Measurements from ENCODE around the gene CRIP2.
A peak's percentile ranks its signal among the peaks of the same experiment; 100 is the strongest.

The CRIP2 gene

GRCh38 chr14:105500726-105501101, 26.1 kb downstream of the CRIP2 start:
- DNase-seq: peak; percentile 48

DNA sequence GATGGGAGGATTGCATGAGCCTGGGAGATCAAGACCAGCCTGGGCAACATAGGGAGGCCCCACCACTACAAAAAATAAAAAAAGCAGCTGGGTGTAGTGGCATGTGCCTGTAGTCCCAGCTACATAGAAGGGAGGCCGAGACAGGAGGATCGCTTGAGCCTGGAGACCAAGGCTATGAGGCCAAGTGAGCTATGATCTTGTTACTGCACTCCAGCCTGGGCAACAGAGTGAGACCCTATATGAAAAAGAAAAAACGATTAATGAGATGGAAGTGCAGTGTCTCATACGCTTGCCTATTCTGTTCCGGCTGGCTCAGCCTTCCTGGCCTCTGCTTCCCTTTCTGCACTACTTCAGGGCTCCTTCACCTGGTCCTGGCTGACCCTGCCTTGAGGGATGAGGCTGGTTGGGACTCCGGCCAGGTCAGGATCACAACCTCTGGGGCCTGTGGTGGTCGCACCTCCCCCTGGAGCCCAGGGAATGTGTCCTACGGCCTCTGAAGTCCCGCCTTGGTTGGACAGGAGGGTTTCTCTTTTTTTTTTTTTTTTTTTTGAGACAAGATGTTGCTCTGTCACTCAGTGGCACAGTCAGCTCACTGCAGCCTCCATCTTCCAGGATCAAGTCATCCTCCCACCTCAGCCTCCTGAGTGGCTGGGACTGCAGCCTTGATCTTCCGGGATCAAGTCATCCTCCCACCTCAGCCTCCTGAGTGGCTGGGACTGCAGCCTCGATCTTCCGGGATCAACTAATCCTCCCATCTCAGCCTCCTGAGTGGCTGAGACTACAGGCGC, 27.1 kb downstream of the CRIP2 start:
- no peak for DNase-seq

GRCh38 chr14:105502446-105503295, 28.1 kb downstream of the CRIP2 start:
- DNase-seq: no peak

DNA sequence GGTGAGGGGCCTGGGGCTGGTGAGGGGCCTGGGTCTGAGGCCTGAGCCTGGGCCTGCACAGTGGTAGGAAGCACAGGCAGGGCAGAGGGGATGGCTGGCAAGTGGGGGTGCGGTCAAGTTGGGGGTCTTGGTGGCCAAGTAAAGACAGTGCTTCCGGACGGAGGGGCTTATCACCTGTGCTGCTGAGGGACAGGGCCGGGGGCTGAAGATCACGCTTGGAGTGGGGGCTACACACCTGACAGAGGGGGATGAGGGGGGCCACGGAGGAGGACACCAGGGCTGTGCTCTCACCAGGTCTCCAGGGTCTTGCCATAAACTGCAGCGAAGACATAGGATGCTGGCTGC, 28.6 kb downstream of the CRIP2 start:
- no peak for DNase-seq

GRCh38 chr14:105503935-105504692, 29.5 kb downstream of the CRIP2 start:
- no peak for DNase-seq

- peak; percentile 47 for DNase-seq
Observed at GRCh38 chr14:105505101-105505500, 30.5 kb downstream of the CRIP2 start.

DNA sequence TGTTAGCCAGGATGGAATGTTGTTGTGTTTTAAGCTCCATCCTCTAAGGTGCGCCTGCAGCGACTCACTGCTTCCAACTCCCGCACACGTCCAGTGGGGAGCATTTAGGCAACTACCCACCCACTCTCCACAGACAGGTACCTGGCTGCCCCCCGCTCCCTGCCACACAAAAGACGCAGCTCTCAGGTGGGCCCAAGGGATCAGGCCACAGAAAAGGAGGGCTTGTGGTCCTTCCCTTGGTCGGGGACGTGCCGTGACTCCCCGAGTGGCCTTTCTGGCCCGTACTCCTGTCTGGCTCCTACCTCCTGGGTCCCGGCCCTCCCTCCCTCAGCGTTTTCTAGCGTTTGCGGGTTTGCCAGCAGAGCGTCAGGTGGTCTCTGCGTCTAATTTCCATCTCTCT, 32.6 kb downstream of the CRIP2 start:
- DNase-seq: no peak

DNA sequence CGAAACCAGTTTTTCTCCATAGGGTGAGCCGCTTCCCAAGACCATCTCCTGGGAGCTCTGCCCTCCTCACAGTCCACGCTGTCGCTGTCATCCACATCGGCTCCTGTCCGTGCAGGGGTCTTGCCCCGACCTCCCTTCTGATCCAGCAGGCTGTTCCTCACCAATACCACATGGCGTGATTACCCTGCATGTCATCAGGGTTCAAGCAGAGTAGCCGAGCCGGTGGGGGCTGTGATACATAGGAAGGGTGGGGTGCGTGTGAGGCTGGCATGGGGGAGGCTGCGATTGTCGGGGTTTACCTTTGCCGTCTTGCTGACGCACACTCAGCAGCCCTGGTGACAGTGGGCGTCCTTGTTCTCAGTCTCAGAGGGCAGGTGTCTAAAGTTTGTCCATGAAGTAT, 33.4 kb downstream of the CRIP2 start:
- no peak for DNase-seq

DNA sequence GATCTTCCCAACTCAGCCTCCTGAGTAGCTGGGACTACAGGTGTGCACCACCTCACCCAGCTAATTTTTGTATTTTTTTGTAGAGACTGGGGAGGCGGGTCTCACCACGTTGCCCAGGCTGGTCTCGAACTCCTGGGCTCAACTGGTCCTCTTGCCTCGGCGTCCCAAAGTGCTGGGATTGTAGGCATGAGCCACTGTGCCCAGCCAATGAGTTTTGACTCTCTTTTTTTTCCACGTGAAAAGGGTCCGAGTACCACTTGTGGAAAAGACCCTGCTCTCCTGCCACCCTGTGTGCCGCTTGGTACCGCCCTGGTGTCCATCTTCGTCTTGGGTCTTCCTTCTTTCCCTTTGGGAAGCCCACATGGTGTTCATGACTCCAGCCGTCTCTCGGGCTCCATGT, 34.0 kb downstream of the CRIP2 start:
- DNase-seq: no peak

DNA sequence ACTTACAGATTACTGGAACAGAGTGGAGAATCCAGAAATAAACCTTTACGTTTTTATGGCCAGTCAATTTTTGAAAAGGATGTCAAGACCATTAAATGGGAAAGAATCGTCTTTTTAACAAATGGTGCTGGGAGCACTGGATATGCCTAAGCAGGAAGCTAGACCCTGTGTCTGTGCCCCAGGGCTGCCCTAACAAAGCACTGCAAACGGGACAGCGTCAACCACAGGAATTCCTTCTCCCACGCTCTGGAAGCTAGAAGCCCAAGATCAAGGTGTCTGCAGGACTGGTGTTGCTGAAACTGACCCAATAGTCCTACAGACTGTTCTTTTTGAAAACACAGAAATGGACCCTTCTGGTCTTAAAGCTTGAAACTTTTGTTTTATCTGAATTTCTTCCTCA, 42.5 kb downstream of the CRIP2 start:
- DNase-seq: no peak

- no peak for DNase-seq
Observed at GRCh38 chr14:105519946-105520698, 45.5 kb downstream of the CRIP2 start.

DNA sequence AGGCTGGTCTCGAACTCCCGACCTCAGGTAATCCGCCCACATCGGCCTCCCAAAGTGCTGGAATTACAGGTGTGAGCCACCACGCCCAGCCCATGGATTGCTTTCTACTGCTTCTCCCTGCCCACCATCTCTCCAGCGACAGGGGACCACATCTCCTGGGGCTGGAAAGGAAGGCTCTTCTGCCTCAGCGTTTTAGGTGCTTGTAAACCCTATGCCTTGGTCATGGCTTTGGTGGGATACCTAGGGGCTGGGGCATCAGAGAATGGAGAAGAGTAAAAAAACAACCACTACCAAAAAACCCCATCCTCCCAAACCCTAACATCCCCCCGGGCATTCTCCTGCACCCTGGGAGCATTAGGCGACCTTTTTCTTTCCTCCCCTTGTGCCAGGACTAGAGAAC, 50.7 kb downstream of the CRIP2 start:
- DNase-seq: no peak

- no peak for DNase-seq
Observed at GRCh38 chr14:105525861-105526775, 51.5 kb downstream of the CRIP2 start, which contains the start of gene TMEM121. TSS of gene TMEM121 (plus strand) at chr14:105526583. CDS start at chr14:105528835, 2,252 bp downstream.

- DNase-seq: no peak
Observed at GRCh38 chr14:105526776-105527380, 52.3 kb downstream of the CRIP2 start.

GRCh38 chr14:105527381-105527825, 52.8 kb downstream of the CRIP2 start:
- DNase-seq: no peak

DNA sequence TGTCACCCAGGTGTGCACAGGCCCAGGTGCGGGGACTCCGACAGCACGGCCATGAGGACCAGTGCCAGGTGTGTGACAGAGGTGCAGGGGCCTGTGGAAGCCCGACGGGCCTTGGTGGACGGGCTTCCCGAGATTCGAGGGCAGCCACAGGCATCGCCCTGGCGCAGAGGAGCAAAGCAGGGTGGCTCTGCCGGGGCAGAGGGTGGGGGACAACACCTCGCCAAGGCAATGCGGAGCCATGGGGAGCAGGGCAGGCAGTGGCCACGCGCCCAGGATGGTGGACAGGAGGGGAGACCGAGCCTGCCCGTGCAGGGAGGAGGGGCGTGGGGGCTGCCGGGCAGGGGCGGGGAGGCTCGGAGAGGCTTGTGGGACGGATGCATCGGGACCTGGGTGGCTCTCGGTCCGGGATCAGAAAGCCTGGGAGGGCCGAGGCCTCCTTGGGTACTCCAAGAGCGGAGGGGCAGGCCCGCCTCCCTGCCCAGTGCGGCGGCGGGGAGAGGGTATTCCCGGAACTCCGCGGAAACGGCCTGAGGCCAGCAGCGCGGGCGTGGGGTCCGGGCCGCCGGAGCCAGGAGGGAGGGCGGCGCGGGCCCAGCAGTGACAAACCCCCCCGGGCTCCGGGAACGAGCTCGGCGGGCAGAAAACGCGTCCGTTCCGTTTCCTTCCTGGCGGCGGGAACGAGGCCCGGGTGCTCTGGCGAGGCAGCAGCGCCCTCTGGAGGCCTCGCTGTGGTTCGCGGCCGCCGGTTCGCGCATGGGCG, 53.4 kb downstream of the CRIP2 start:
- peak; percentile 70 for DNase-seq

- DNase-seq: no peak
Observed at GRCh38 chr14:105528586-105529318, 54.1 kb downstream of the CRIP2 start.

- no peak for DNase-seq
Observed at GRCh38 chr14:105529319-105529568, 54.6 kb downstream of the CRIP2 start.

Measured in islet precursor cell (in vitro differentiated cells).